Stimulated activated naive B cell treated with anti-CD40 and anti-IgM and Interleukin-4, amounts not matched to agents 10 μg/mL and 1 μg/mL and 100 μg/mL, for 72 hours (primary cell): ENCODE data around the gene TBX1.

Experiments used
- ATAC-seq, 2 donors: fragments of 150-1000 bp; cut with Tn5 transposase; replicated peaks; 2 replicates each; pipeline ENCODE4 v1.10.0; 2021; ENCODE audit warnings: moderate library complexity in 1 of 2
- DNase-seq: peaks from one replicate; pipeline ENCODE4 v3.0.0; 2021
- H3K27ac Mint-ChIP-seq: one replicate; pipeline ENCODE4 v1.8.0; 2022; ENCODE audit warnings: mild to moderate bottlenecking, mixed read lengths
- H3K27me3 Mint-ChIP-seq, 2 donors: one replicate each; pipeline ENCODE4 v1.8.0; 2022; ENCODE audit warnings: mixed read lengths in 2 of 2
- H3K36me3 Mint-ChIP-seq, 2 donors: one replicate each; pipeline ENCODE4 v1.8.0; 2022; ENCODE audit warnings: mixed read lengths in 2 of 2, mild to moderate bottlenecking in 1 of 2
- H3K4me1 Mint-ChIP-seq, 2 donors: one replicate each; pipeline ENCODE4 v1.8.0; 2022; ENCODE audit warnings: mixed read lengths in 2 of 2, mild to moderate bottlenecking in 1 of 2
- H3K4me3 Mint-ChIP-seq, 2 donors: one replicate each; pipeline ENCODE4 v1.8.0; 2022; ENCODE audit warnings: mild to moderate bottlenecking in 2 of 2, mixed read lengths in 2 of 2, moderate library complexity in 1 of 2
- H3K9me3 Mint-ChIP-seq, 2 donors: one replicate each; pipeline ENCODE4 v1.8.0; 2022; ENCODE audit warnings: mixed read lengths in 2 of 2, mild to moderate bottlenecking in 1 of 2

The TBX1 gene

DNA sequence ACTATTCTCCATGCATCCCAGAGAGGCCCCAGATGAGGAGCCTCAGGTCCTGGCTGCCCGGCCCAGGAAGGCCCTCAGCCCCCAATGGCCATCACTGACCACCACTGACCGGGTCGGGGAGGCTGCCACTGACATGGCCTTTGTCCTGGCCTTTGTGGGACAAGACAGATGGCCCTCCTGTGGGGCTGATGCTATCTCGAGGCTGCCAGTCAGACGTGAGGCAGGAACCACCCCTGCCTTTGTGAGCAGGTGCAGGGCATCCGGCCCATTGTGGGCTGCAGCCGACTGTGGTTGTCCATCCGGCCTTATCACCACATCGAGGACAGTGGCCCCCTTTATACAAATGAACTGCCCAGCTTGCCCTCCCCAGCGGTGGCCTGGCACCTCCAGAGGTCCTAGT is 31.7 kb upstream of the TBX1 start:
- Mint-ChIP-seq H3K4me3 (no peak overlapping the region), H3K36me3 (peaks cover 0 to 1% of the 10 kb centered on the region in 2 donors), H3K9me3 (no peaks in the 10 kb centered on the region), H3K4me1 (peaks cover 10 to 23% of the 10 kb centered on the region in 2 donors), H3K27me3 (peaks cover 41 to 57% of the 10 kb centered on the region in 2 donors), H3K27ac (no peak overlapping the region)
- ATAC-seq (no peak), DNase-seq (no peak)

- Mint-ChIP-seq H3K27ac (no peak overlapping the region), H3K27me3 (peaks cover 40 to 60% of the 10 kb centered on the region in 2 donors), H3K4me1 (peaks cover 9 to 20% of the 10 kb centered on the region in 2 donors), H3K9me3 (no peaks in the 10 kb centered on the region), H3K4me3 (no peak overlapping the region), H3K36me3 (peaks cover 0 to 1% of the 10 kb centered on the region in 2 donors)
- no peak for ATAC-seq
- DNase-seq: no peak
Observed at GRCh38 chr22:19729507-19729906, 31.1 kb upstream of the TBX1 start.

GRCh38 chr22:19730198-19730597 is 30.4 kb upstream of the TBX1 start:
- no peak for DNase-seq
- H3K4me1 Mint-ChIP-seq: peaks cover 2 to 13% of the 10 kb centered on the region in 2 donors
- H3K27ac Mint-ChIP-seq: no peak overlapping the region
- H3K36me3 Mint-ChIP-seq: peaks cover 0 to 1% of the 10 kb centered on the region in 2 donors
- peak; percentile 10 to 19 for ATAC-seq
- no peak overlapping the region for H3K4me3 Mint-ChIP-seq
- H3K9me3 Mint-ChIP-seq: no peaks in the 10 kb centered on the region
- peaks cover 38 to 60% of the 10 kb centered on the region in 2 donors for H3K27me3 Mint-ChIP-seq

- Mint-ChIP-seq H3K4me3 (peak overlapping the region; percentile 84 to 87), H3K4me1 (peaks cover 2 to 10% of the 10 kb centered on the region in 2 donors), H3K9me3 (no peaks in the 10 kb centered on the region), H3K27me3 (peaks cover 32 to 54% of the 10 kb centered on the region in 2 donors), H3K27ac (no peak overlapping the region), H3K36me3 (no peaks in the 10 kb centered on the region)
- ATAC-seq (peak; percentile 86 to 92), DNase-seq (peak; percentile 64)
Observed at GRCh38 chr22:19730655-19731360, 29.8 kb upstream of the TBX1 start.

DNA sequence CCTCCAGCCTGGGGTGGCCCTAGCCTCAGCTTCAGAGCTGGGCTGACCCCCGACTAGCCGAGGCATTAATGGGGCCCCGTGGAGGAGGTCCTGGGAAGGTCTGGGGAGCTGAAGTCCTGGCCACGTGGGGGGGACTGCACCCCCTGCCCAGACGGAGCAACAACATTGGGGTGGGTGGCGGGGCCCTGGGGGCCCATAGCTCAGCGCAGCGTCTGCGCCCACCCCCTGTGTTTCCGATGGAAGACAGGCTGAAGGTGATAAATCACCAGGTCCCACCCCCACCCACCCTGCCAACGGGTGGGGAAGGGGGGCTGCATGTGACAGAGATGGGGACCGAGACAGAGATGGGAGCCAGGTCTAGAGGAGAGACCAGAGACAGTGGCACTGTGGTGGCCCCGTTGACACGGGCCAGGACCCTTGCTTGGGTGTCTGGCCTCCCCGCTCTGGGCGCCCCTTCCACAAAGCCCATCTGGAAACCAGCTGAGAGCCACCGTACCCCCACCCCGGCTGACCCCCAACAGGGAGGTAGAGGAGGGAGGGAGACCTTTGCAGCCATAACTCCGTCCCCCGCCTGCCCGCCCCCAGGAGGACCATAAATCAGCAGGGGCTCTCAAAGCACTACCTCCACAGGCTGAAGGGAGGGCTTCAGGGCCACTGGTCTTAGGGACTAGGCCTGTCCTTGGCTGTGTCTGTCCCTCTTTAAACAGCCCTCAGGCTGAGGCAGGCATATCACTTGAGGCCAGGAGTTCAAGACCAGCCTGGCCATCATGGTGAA is 29.0 kb upstream of the TBX1 start:
- no peaks in the 10 kb centered on the region for H3K9me3 Mint-ChIP-seq
- no peak overlapping the region for H3K27ac Mint-ChIP-seq
- no peaks in the 10 kb centered on the region for H3K36me3 Mint-ChIP-seq
- peaks cover 2 to 10% of the 10 kb centered on the region in 2 donors for H3K4me1 Mint-ChIP-seq
- H3K4me3 Mint-ChIP-seq: no peak overlapping the region
- no peak for ATAC-seq
- no peak for DNase-seq
- H3K27me3 Mint-ChIP-seq: peaks cover 27 to 49% of the 10 kb centered on the region in 2 donors

DNA sequence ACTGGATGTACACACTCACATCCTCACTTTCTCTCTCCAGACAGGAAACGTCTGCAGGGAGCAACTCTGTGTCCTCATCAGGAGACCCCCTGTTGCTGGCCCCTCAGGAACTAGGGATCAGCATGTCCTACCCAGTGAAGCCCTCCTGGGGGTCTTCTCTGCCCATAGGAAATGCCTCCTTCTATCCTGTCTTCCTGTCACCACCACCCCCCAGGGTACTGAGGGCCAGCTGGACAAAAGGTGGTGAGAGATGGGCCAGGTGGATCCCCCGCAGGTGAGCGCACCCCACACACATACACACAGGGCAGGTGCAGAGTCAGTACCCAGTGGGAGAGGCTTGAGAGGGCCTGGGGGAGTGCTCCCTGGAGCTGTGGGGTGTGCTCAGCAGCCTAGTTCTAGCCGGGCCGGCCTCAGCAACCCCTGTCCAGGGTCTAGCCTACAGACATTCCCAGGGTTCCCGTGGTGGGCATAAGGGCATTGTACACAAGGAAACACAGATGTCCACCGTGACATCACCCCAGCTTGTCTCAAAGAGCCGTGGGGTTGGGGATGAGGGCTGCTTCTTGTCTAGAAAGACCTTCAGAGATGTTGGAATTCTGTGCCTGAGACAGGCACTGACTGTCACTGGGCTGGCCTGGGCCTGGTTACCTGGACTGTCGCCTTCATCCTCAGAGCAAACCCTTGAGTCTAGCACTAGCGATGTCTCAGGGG is 28.0 kb upstream of the TBX1 start:
- Mint-ChIP-seq H3K27me3 (peaks cover 19 to 40% of the 10 kb centered on the region in 2 donors), H3K36me3 (no peaks in the 10 kb centered on the region), H3K4me1 (peaks cover 2 to 10% of the 10 kb centered on the region in 2 donors), H3K27ac (no peak overlapping the region), H3K4me3 (no peak overlapping the region), H3K9me3 (no peaks in the 10 kb centered on the region)
- ATAC-seq (no peak), DNase-seq (no peak)

DNA sequence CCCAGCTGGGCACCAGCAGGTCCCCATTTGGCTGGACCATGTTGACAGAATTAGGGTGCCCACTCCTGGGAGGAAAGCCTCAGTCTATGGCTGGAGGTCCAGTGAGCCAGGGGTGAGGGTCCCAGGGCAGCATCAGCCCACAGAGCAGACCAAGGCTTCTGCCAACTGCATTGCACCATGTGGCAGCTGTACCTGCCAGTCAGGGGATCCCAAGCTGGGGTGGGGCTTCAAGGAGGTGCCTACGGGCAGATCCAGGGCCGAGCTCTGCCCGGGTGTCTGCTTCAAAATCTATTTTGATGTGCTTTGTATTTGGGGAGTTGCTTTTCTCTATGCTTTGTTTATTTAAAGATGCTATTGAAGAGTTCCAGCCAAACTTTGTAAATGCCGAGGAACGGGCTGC is 26.8 kb upstream of the TBX1 start:
- no peak for DNase-seq
- Mint-ChIP-seq H3K27me3 (peaks cover 9 to 28% of the 10 kb centered on the region in 2 donors), H3K36me3 (no peaks in the 10 kb centered on the region), H3K9me3 (no peaks in the 10 kb centered on the region), H3K4me3 (no peak overlapping the region), H3K27ac (no peak overlapping the region), H3K4me1 (peaks cover 2 to 10% of the 10 kb centered on the region in 2 donors)
- ATAC-seq: no peak

GRCh38 chr22:19734163-19734562 is 26.4 kb upstream of the TBX1 start:
- H3K9me3 Mint-ChIP-seq: no peaks in the 10 kb centered on the region
- no peak overlapping the region for H3K4me3 Mint-ChIP-seq
- H3K4me1 Mint-ChIP-seq: peaks cover 2 to 10% of the 10 kb centered on the region in 2 donors
- no peak for DNase-seq
- no peaks in the 10 kb centered on the region for H3K36me3 Mint-ChIP-seq
- peaks cover 9 to 27% of the 10 kb centered on the region in 2 donors for H3K27me3 Mint-ChIP-seq
- no peak for ATAC-seq
- no peak overlapping the region for H3K27ac Mint-ChIP-seq

DNA sequence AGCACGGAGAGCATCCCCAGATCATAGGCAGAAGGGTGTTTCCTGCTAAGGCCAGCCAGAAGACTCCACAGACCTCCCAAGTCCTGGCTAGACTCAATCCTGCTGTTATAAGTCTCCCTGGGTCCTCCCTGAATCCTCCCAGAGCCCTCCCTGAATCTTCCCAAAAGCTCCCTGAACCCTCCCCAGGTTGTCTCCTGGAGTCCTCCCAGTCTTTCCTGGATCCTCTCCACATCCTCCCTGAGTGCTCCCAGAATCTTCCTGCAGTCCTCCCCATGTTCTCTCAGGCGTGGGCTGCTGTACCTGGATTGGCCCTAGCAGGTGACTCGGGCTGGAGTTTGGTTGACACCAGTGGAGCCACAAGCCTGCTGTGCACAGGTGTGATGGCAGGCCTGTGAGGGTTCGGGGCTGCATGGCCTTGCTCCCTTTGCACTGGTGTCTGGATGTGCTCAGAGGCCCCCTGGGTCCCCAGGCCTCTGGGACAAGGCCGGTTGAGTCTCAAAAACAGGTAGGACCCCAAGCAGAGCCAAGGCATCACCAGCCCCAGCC is 25.7 kb upstream of the TBX1 start:
- Mint-ChIP-seq H3K4me3 (no peak overlapping the region), H3K27me3 (peaks cover 10 to 26% of the 10 kb centered on the region in 2 donors), H3K4me1 (peaks cover 2 to 10% of the 10 kb centered on the region in 2 donors), H3K9me3 (no peaks in the 10 kb centered on the region), H3K27ac (no peak overlapping the region), H3K36me3 (no peaks in the 10 kb centered on the region)
- DNase-seq: no peak
- no peak for ATAC-seq

GRCh38 chr22:19735665-19736510 is 24.7 kb upstream of the TBX1 start:
- no peak for DNase-seq
- no peaks in the 10 kb centered on the region for H3K36me3 Mint-ChIP-seq
- no peak overlapping the region for H3K27ac Mint-ChIP-seq
- peaks cover 10 to 22% of the 10 kb centered on the region in 2 donors for H3K27me3 Mint-ChIP-seq
- peaks cover 0 to 3% of the 10 kb centered on the region in 2 donors for H3K4me1 Mint-ChIP-seq
- H3K4me3 Mint-ChIP-seq: no peak overlapping the region
- ATAC-seq: no peak
- no peaks in the 10 kb centered on the region for H3K9me3 Mint-ChIP-seq

DNA sequence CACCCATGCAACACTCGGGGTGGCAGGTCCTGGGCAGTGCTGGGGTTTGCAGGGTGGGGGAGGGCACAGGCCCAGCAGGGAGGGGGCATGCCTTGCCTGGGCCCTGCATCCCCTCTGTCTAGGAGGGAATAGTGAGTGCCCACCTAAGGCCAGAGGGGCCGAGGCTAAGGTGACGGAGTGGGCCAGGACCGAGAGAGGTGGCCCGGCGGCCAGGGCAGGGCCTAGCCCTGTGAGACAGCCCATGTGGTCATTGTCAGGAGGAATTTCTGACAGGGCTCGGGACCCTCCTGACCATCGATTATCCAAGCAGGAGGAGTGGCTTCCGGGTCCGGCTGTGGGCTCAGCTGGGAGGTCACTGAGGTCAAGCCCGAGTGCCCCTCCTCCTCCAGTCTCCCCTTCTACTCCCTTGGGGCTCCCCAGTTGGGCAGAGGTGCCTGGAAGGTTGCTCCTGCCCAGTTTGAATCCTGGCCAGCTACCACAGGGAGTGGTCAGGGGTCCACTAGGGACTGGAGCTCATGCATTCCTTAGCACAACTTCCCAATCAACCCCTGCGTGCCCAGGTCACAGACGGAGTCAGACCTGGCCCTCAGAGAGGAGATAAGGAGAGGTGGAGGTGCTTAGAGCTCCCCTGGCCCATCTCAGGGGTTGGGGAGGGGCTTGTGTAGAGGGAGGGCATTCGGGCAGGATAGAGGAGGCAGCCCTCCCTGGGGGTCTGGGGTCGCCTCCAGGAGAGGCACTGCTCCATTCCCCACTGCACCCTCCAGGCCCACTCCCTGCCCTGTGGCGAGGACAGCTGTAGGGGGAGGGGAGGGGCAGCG is 22.5 kb upstream of the TBX1 start:
- no peak for ATAC-seq
- no peaks in the 10 kb centered on the region for H3K4me1 Mint-ChIP-seq
- H3K27ac Mint-ChIP-seq: no peak overlapping the region
- H3K4me3 Mint-ChIP-seq: no peak overlapping the region
- H3K27me3 Mint-ChIP-seq: peaks cover 10 to 19% of the 10 kb centered on the region in 2 donors
- no peaks in the 10 kb centered on the region for H3K9me3 Mint-ChIP-seq
- H3K36me3 Mint-ChIP-seq: no peaks in the 10 kb centered on the region
- DNase-seq: no peak

DNA sequence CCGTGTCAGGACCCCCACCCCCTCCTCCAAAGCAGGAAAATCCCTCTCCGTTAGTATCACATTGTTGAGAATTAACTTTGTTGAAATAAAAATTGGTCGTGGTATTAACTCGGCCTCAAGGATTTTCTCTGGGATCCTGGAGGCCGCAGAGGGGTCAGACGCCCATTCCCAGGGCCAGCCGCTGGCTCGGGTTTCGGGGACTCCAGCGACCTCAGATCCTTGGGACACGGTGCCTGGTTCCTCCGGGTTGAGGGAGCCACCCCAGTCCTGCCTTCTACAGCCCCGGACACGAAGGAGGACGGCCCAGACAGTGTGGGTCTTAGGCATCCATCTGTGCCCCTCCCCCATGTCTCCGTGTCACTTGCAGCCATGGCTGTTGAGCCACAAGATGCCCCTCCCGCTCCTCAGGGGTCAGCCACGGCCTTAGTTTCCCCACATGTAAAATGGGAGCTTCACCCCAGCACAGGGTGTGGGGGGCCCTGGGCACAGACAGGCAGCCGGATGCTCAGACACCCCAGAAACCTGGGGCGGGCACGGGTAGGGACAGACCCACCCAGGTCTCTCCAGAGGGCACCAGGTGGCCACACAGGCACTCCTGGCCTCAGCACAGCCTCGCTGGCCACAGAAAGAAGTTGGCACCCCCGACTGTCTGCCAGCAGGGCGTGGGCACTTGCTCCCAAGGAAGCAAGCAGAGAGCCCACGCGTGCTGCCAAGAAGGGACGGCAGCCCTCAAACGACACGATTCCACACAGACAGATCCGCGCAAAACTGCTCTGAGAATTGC is 21.7 kb upstream of the TBX1 start:
- Mint-ChIP-seq H3K4me3 (no peak overlapping the region), H3K27me3 (peaks cover 10 to 19% of the 10 kb centered on the region in 2 donors), H3K9me3 (no peaks in the 10 kb centered on the region), H3K36me3 (no peaks in the 10 kb centered on the region), H3K4me1 (no peaks in the 10 kb centered on the region), H3K27ac (no peak overlapping the region)
- DNase-seq (no peak), ATAC-seq (no peak)
